IMR-90 (cell line): ENCODE measurements around the gene OAF. TPM values are rescaled to one million over a fixed set of nuclear protein-coding genes. Genes with fewer than 3 reads are reported as not detected.

ENCODE experiments used
- ATAC-seq: fragments of 200-7000 bp; cut with Tn5 transposase; 2 replicates; pipeline ENCODE4 v1.9.1; 2020; ENCODE audit warnings: low read depth, mild to moderate bottlenecking, moderate library complexity
- BruUV-seq: library from RNA; stranded (reverse); fragments of 400-500 nt; replicated peaks from 2 replicates; lab custom pipeline; 2021; lab: Mats Ljungman, UMichigan
- CTCF ChIA-PET: fragments of 300-600 bp; formaldehyde crosslinking; extraction: SDS; loops from one replicate; lab custom pipeline; 2021; ENCODE audit warnings: antibody characterized with exemption; lab: Yijun Ruan, JAX
- POLR2A ChIA-PET: fragments of 300-600 bp; sonication (Branson Sonifier 250); formaldehyde crosslinking; loops from one replicate; lab custom pipeline; 2022; ENCODE audit warnings: antibody characterized with exemption; ENCODE audit not compliant: unreplicated experiment; lab: Charles Lee
- DNase-seq: peaks from one replicate; pipeline ENCODE4 v3.0.0; 2013
- H2AFZ ChIP-seq: replicated peaks from 2 replicates; pipeline ENCODE3; 2013; ENCODE audit warnings: low read length, mild to moderate bottlenecking; ENCODE audit not compliant: poor library complexity
- H2AK5ac ChIP-seq: 2 replicates; pipeline ENCODE4 v1.6.1; 2013; ENCODE audit warnings: low read depth, low read length, inconsistent platforms
- H2AK9ac ChIP-seq: replicated peaks from 2 replicates; pipeline ENCODE3; 2013; ENCODE audit warnings: mild to moderate bottlenecking, low read depth, low read length, moderate library complexity; ENCODE audit not compliant: poor library complexity
- H2BK120ac ChIP-seq: 2 replicates; pipeline ENCODE4 v1.6.1; 2013; ENCODE audit warnings: low read depth, low read length, inconsistent platforms
- H2BK15ac ChIP-seq: 3 replicates; pipeline ENCODE4 v1.6.1; 2013; ENCODE audit warnings: low read depth, low read length, inconsistent platforms
- H2BK20ac ChIP-seq: 2 replicates; pipeline ENCODE4 v1.6.1; 2013; ENCODE audit warnings: low read depth, mild to moderate bottlenecking, inconsistent platforms, low read length, moderate library complexity
- H2BK5ac ChIP-seq: 2 replicates; pipeline ENCODE4 v1.6.1; 2013; ENCODE audit warnings: mild to moderate bottlenecking, low read depth, low read length, inconsistent platforms; ENCODE audit not compliant: poor library complexity, severe bottlenecking
- H3K14ac ChIP-seq: replicated peaks from 2 replicates; pipeline ENCODE4 v1.6.1; 2013; ENCODE audit warnings: low read depth, low read length, inconsistent platforms
- H3K18ac ChIP-seq: 2 replicates; pipeline ENCODE4 v1.6.1; 2013; ENCODE audit warnings: low read depth, low read length, control low read depth
- H3K23ac ChIP-seq: 2 replicates; pipeline ENCODE4 v1.6.1; 2013; ENCODE audit warnings: low read depth, low read length, inconsistent platforms
- H3K27ac ChIP-seq: 2 replicates; pipeline ENCODE4 v1.5.1; 2013; ENCODE audit warnings: mild to moderate bottlenecking, control low read depth, low read length; ENCODE audit not compliant: insufficient read depth
- H3K27me3 ChIP-seq: 2 replicates; pipeline ENCODE4 v1.6.1; 2013; ENCODE audit warnings: low read length; ENCODE audit not compliant: control insufficient read depth, insufficient read depth
- H3K36me3 ChIP-seq: 2 replicates; pipeline ENCODE4 v1.6.1; 2013; ENCODE audit warnings: low read length, mixed read lengths; ENCODE audit not compliant: control insufficient read depth, insufficient read depth
- H3K4ac ChIP-seq: 2 replicates; pipeline ENCODE4 v1.6.1; 2013; ENCODE audit warnings: low read depth, low read length, inconsistent platforms
- H3K4me1 ChIP-seq: 2 replicates; pipeline ENCODE4 v1.6.1; 2013; ENCODE audit warnings: low read length, mixed read lengths; ENCODE audit not compliant: control insufficient read depth, insufficient read depth
- H3K4me2 ChIP-seq: 2 replicates; pipeline ENCODE4 v1.6.1; 2013; ENCODE audit warnings: low read depth, mild to moderate bottlenecking, control low read depth, low read length, moderate library complexity
- H3K4me3 ChIP-seq: 2 replicates; pipeline ENCODE4 v1.5.1; 2013; ENCODE audit warnings: low read depth, mild to moderate bottlenecking, control low read depth, low read length, moderate library complexity; ENCODE audit not compliant: insufficient read depth
- H3K56ac ChIP-seq: 2 replicates; pipeline ENCODE4 v1.6.1; 2013; ENCODE audit warnings: low read length, inconsistent platforms; ENCODE audit not compliant: insufficient read depth; ENCODE audit errors: extremely low read depth
- H3K79me1 ChIP-seq, 2 experiments: 2 replicates each; pipeline ENCODE4 v1.6.1; 2013; ENCODE audit warnings: low read length in 2 of 2, inconsistent platforms in 1 of 2, low read depth in 1 of 2
- H3K9ac ChIP-seq: 2 replicates; pipeline ENCODE4 v1.6.1; 2013; ENCODE audit warnings: low read depth, low read length, control low read depth
- H3K9me1 ChIP-seq: 2 replicates; pipeline ENCODE4 v1.6.1; 2013; ENCODE audit warnings: low read length, inconsistent platforms; ENCODE audit not compliant: insufficient read depth
- H3K9me3 ChIP-seq: 2 replicates; pipeline ENCODE4 v1.6.1; 2013; ENCODE audit warnings: low read length; ENCODE audit not compliant: control insufficient read depth, insufficient read depth
- H4K20me1 ChIP-seq: 2 replicates; pipeline ENCODE4 v1.6.1; 2013; ENCODE audit warnings: low read length, inconsistent platforms; ENCODE audit not compliant: insufficient read depth
- H4K5ac ChIP-seq: 2 replicates; pipeline ENCODE4 v1.6.1; 2013; ENCODE audit warnings: mild to moderate bottlenecking, low read depth, low read length, control low read depth
- H4K8ac ChIP-seq, 2 experiments: 2 replicates each; pipeline ENCODE4 v1.6.1; 2013; ENCODE audit warnings: low read depth in 2 of 2, low read length in 2 of 2, control low read depth in 1 of 2, inconsistent platforms in 1 of 2
- H4K91ac ChIP-seq: 2 replicates; pipeline ENCODE4 v1.6.1; 2013; ENCODE audit warnings: low read depth, low read length, inconsistent platforms; ENCODE audit not compliant: insufficient read depth
- CTCF ChIP-seq: conservative IDR thresholded peaks from 2 replicates; pipeline ENCODE4 v1.5.1; 2012; ENCODE audit warnings: mild to moderate bottlenecking, low read depth, low read length, improper control_type of control experiment
- FOS ChIP-seq: fragments of 150-350 bp; IDR thresholded peaks from 2 replicates; pipeline ENCODE4 v1.6.1; 2016; ENCODE audit warnings: low read depth, low read length
- MAZ ChIP-seq: IDR thresholded peaks from 2 replicates; pipeline ENCODE4 v1.6.1; 2012; ENCODE audit warnings: low read depth, mild to moderate bottlenecking, low read length, improper control_type of control experiment, moderate library complexity, borderline replicate concordance
- MXI1 ChIP-seq: IDR thresholded peaks from 2 replicates; pipeline ENCODE4 v1.6.1; 2012; ENCODE audit warnings: low read depth, mild to moderate bottlenecking, low read length, moderate library complexity, borderline replicate concordance
- POLR2A ChIP-seq: IDR thresholded peaks from 2 replicates; pipeline ENCODE4 v1.6.1; 2012; ENCODE audit warnings: mild to moderate bottlenecking, low read depth, low read length
- USF2 ChIP-seq: fragments of 150-350 bp; IDR thresholded peaks from 2 replicates; pipeline ENCODE4 v1.6.1; 2017; ENCODE audit warnings: mild to moderate bottlenecking, antibody characterized with exemption, low read length, low read depth
- whole genome bisulfite sequencing, 2 experiments: methylation state at CpG; one replicate each; pipeline versions ENCODE4 v1.1.5 to v1.1.7; 2013; ENCODE audit warnings: missing lambda C conversion rate in 2 of 2; ENCODE audit not compliant: insufficient read length in 1 of 2; ENCODE audit errors: extremely low coverage in 2 of 2; 5-methylcytosine and 5-hydroxymethylcytosine counted together
- dilution Hi-C: fragments of 300-500 bp; cut with HindIII; formaldehyde crosslinking; loops from one replicate; pipeline ENCODE4 v1.14.3; 2018; ENCODE audit warnings: low sequenced_read_pairs; ENCODE audit not compliant: unreplicated experiment
- in situ Hi-C: fragments of 300-500 bp; cut with MboI; formaldehyde crosslinking; loops from 3 replicates; pipeline ENCODE4 v1.14.3; 2019; ENCODE audit warnings: low sequenced_read_pairs, inconsistent platforms, mixed read lengths
- intact Hi-C: fragments of 100-400 bp; cut with micrococcal nuclease; formaldehyde crosslinking; loops from 2 replicates; pipeline ENCODE4 v1.10.0; 2022
- polyA plus RNA-seq, 3 experiments: library from polyadenylated mRNA; depleted of rRNA; stranded (reverse); fragments of >200 nt; gene quantifications; 2 replicates each; pipeline ENCODE4 v1.2.3, GENCODE V29; 2012; ENCODE audit warnings: low replicate concordance in 1 of 3
- total RNA-seq: library from RNA; depleted of rRNA; stranded (reverse); fragments of >200 nt; gene quantifications from 2 replicates; pipeline ENCODE4 v1.2.3, GENCODE V29; 2012

The OAF gene
- total and polyA plus RNA-seq, 2 of the 4 experiments (the other 2 are of a cell fraction): 9.9 to 42.0 TPM

DNA sequence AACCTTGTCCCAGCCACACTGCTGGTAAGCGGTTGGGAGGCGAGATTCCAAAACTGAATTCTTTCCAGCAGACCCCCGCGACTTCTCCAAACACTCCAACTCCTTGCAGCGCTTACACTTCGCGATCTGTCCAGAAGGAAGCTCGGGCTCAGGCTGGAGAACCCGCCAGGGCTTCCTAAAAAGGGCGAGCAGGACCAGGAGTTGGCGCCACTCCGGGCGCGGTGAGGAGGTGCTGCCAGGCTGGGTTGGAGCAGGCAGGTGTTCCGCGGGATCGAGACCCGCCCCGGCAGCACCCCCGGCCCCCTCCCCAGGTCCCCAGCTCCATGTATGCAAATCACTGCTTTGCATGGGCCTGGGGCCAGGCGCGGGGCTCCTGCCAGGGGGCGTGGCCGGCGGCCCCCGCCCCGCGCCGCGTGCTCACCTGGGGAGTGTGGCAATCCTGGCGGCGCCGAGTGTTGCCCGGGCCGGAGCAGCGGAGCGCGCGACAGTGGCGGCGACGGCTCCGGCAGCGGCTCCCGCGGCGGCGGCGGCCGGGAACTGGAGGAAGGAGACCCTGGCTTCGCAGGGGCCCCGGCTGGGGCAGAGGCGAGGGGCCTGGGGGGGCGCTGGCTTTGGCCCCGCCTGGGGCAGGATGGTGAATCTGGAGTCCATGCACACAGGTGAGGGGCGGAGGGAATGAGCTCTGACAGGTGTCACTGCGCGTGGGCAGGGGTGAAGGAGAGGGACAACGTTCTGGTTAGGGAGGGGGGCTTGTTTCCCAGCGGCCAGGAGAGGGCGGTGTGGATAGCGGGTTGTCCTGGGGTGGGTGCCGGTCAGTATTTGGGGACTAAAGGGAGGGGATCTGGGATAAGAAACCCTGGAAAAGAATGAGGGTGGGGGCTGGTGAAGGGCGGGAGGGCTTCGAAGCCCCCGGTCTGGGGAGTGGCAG, 29.1 kb downstream of the OAF start, which contains the start of gene POU2F3:
TSS of gene POU2F3 (plus strand) at position 428 of the 928 bp plus-strand sequence. CDS start at position 632, 204 bp downstream.
- Histone ChIP-seq H2BK5ac (no peak within 1 kb of the TSS), H3K36me3 (no peaks in the 10 kb centered on the region), H3K9me1 (no peaks in the 10 kb centered on the region), H4K5ac (no peak within 1 kb of the TSS), H3K14ac (no peak within 1 kb of the TSS), H3K27ac (no peak within 1 kb of the TSS), H2BK20ac (no peak within 1 kb of the TSS), H2AFZ (no peak within 1 kb of the TSS), H3K18ac (no peak within 1 kb of the TSS), H2BK15ac (no peak within 1 kb of the TSS), H3K9me3 (no peaks in the 10 kb centered on the region), H3K4ac (no peak within 1 kb of the TSS), H3K4me1 (no peaks in the 10 kb centered on the region), H3K79me1 (no peaks in the 10 kb centered on the region), H3K23ac (no peak within 1 kb of the TSS), H2BK120ac (no peak within 1 kb of the TSS), H4K8ac (no peak within 1 kb of the TSS), H3K4me2 (no peak within 1 kb of the TSS), H2AK9ac (no peak within 1 kb of the TSS), H3K9ac (no peak within 1 kb of the TSS), H2AK5ac (no peak within 1 kb of the TSS), H3K4me3 (no peak within 1 kb of the TSS), H3K56ac (no peak within 1 kb of the TSS), H4K20me1 (no peaks in the 10 kb centered on the region), H3K27me3 (peaks cover 74% of the 10 kb centered on the region), H4K91ac (no peak within 1 kb of the TSS)
- TF ChIP-seq FOS (no peak), CTCF (no peak), USF2 (no peak), MXI1 (no peak), MAZ (no peak), POLR2A (no peak)
- intact Hi-C loops: no loop called here
- ATAC-seq: no peak
- WGBS, 2 experiments: 8% methylated on average over 5 of the region's 66 CpGs; no CpG with 5 or more reads in 1 of the 2 experiments
- CTCF ChIA-PET: no interaction called here
- in situ Hi-C loops: no loop called here
- DNase-seq: no peak
- POLR2A ChIA-PET: no interaction called here
- dilution Hi-C loops: no loop called here
- no TSS peak for BruUV-seq
